IPS-18a (cell line): ENCODE results near the gene C5orf34.
A peak's percentile ranks its signal among the peaks of the same experiment; 100 is the strongest.
"Not testable (repeated sequence)": the region's sequence is repeated elsewhere in the genome, so short reads cannot be mapped to it uniquely, and the experiment has no call there.

ENCODE experiments used
- H3K27ac ChIP-seq: one replicate; pipeline ENCODE4 v1.5.1; 2013; ENCODE audit warnings: low read length
- H3K27me3 ChIP-seq: one replicate; pipeline ENCODE4 v1.6.1; 2013; ENCODE audit warnings: mild to moderate bottlenecking, low read length; ENCODE audit not compliant: control insufficient read depth, insufficient read depth
- H3K36me3 ChIP-seq: one replicate; pipeline ENCODE4 v1.6.1; 2013; ENCODE audit warnings: low read depth, low read length; ENCODE audit not compliant: control insufficient read depth
- H3K4me1 ChIP-seq: one replicate; pipeline ENCODE4 v1.6.1; 2013; ENCODE audit warnings: low read depth, low read length; ENCODE audit not compliant: control insufficient read depth
- H3K4me3 ChIP-seq: one replicate; pipeline ENCODE4 v1.5.1; 2013; ENCODE audit warnings: low read length
- H3K9ac ChIP-seq: one replicate; pipeline ENCODE4 v1.6.1; 2013; ENCODE audit warnings: mild to moderate bottlenecking, low read length, moderate library complexity
- H3K9me3 ChIP-seq: one replicate; pipeline ENCODE4 v1.6.1; 2013; ENCODE audit warnings: low read depth, low read length; ENCODE audit not compliant: control insufficient read depth

Gene C5orf34, protein sequence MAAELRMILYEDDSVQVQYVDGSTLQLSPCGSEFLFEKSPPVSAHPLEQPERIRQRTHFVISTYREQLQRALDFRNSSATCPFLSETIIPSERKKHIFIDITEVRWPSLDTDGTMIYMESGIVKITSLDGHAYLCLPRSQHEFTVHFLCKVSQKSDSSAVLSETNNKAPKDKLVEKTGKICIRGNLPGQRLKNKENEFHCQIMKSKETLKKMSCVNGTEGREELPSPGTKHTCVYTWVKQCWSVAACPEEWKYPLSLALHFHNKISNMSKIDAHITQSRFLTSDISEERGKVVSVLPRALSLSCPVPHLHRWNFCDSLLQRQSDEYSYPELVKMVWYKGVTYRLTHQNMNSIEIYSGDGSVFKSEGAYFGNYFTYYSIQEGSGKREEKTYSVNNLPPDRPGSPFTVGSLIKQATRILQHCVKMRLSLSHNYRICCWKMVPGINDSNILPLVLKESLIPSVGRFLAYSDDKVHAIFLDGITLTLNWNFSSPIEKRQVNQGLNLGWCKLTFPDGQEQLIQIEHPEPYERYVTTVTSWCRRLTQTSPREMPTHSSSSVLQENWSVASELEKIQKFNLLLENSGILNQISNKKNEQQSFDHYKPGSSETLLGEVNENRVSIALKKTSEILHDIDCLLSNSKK

GRCh38 chr5:43514816-43515677 lies at the start of gene C5orf34:
Gene C5orf34, minus strand, starts transcription at chr5:43515148. Its CDS starts 5,809 bp downstream, at chr5:43509339.
- H3K27me3 ChIP-seq: no peaks in the 10 kb centered on the region
- no peaks in the 10 kb centered on the region for H3K4me1 ChIP-seq
- H3K4me3 ChIP-seq: peak within 1 kb of the TSS; percentile 98
- H3K36me3 ChIP-seq: no peaks in the 10 kb centered on the region
- H3K9me3 ChIP-seq: no peaks in the 10 kb centered on the region
- peak within 1 kb of the TSS; percentile 98 for H3K9ac ChIP-seq
- H3K27ac ChIP-seq: peak within 1 kb of the TSS; percentile 95

DNA sequence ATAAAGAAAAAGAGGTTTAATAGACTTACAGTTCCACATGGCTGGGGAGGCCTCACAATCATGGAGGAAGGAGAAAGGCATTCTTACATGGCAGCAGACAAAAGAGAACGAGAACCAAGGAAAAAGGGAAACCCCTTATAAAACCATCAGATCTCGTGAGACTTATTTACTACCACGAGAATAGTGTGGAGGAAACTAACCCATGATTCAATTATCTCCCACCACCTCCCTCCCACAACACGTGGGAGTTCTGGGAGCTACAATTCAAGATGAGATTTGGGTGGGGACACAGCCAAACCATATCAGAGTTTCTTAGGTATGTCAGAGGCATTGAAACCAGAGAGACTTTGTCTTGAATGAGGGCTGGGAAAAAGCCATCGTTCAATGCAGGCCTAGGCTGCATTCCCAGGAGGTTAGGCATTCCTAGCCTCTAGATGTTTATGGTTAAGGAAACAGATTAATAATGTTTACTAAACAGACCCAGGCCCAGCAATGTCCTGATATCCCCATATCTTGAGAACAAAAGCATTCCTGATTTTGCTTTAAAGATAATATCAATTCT lies 49.4 kb upstream of the C5orf34 start:
- Histone ChIP-seq H3K4me1 (no peaks in the 10 kb centered on the region), H3K9ac (no peak overlapping the region), H3K27ac (no peak overlapping the region), H3K4me3 (no peak overlapping the region), H3K27me3 (no peaks in the 10 kb centered on the region), H3K9me3 (no peaks in the 10 kb centered on the region), H3K36me3 (no peaks in the 10 kb centered on the region)

- Histone ChIP-seq H3K27me3 (no peaks in the 10 kb centered on the region), H3K4me1 (no peaks in the 10 kb centered on the region), H3K36me3 (no peaks in the 10 kb centered on the region), H3K27ac (no peak overlapping the region), H3K9ac (no peak overlapping the region), H3K4me3 (no peak overlapping the region), H3K9me3 (no peaks in the 10 kb centered on the region)
Measured at GRCh38 chr5:43563321-43563720, 48.4 kb upstream of the C5orf34 start.

- Histone ChIP-seq H3K27ac (no peak overlapping the region), H3K9me3 (no peaks in the 10 kb centered on the region), H3K27me3 (no peaks in the 10 kb centered on the region), H3K9ac (no peak overlapping the region), H3K4me1 (no peaks in the 10 kb centered on the region), H3K36me3 (no peaks in the 10 kb centered on the region), H3K4me3 (no peak overlapping the region)
Measured at GRCh38 chr5:43561356-43561755, 46.4 kb upstream of the C5orf34 start.

GRCh38 chr5:43560128-43560527 lies 45.2 kb upstream of the C5orf34 start:
- no peaks in the 10 kb centered on the region for H3K27me3 ChIP-seq
- H3K9ac ChIP-seq: no peak overlapping the region
- H3K27ac ChIP-seq: no peak overlapping the region
- H3K4me3 ChIP-seq: no peak overlapping the region
- H3K4me1 ChIP-seq: no peaks in the 10 kb centered on the region
- no peaks in the 10 kb centered on the region for H3K9me3 ChIP-seq
- peaks cover 7% of the 10 kb centered on the region for H3K36me3 ChIP-seq

DNA sequence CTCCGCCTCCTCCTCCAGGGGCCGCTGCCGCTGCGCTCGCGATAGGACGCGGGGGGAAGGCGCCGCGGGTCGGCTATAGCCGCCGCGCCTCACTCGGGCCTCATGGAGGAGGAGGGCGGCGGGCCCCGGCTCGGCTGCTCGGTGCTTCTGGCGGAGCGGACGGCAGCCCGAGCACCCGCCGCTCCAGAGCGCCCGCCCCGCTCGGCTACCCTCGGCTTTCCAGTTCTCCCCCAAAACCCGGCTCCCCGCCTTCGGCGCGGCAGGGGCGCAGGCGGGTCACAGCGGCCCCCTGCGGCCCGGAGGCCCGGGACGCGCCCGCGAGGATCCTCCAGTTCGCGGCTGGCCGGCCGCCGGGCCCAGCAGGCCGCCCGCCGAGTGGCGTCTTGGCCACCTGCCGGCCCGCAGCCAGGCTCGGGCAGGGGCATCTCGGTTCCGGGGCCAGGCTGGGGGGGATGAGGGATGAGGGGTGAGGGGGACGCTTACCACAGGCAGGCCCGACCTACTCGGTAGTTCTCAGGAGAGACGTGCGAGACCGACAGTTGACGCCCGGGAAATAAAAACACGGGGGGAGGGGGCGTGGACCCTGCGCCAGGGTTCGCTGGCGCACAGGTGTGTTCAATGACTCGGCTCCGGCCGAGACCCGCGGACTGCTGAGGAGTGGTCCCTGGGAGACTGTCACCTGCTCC lies 42.1 kb upstream of the C5orf34 start, which contains the start of gene PAIP1:
Gene PAIP1 (minus strand): TSS at position 221 of the 686 bp plus-strand sequence. CDS start 231 bp downstream, outside the sequence.
- Histone ChIP-seq H3K9ac (peak within 1 kb of the TSS; percentile 100), H3K4me3 (peak within 1 kb of the TSS; percentile 100), H3K36me3 (peaks cover 36% of the 10 kb centered on the region), H3K4me1 (peaks cover 5% of the 10 kb centered on the region), H3K27ac (peak within 1 kb of the TSS; percentile 98), H3K9me3 (no peaks in the 10 kb centered on the region), H3K27me3 (no peaks in the 10 kb centered on the region)

DNA sequence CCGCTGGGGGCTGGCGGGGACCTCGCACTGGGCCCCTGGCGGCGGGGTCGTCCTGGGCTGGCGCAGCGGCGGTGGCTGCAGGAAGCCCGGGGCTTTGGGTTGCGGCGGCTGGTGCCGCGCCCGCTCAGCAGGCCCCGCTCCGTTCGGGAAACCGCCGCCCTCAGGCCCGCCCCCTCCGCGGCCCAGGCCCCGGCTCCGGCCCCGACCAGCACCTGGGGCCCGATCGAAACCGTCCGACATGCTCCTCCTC lies 41.6 kb upstream of the C5orf34 start:
- peak overlapping the region; percentile 100 for H3K4me3 ChIP-seq
- peak overlapping the region; percentile 98 for H3K27ac ChIP-seq
- not testable (repeated sequence) for H3K27me3 ChIP-seq, H3K4me1 ChIP-seq, H3K9me3 ChIP-seq
- H3K9ac ChIP-seq: peak overlapping the region; percentile 100
- H3K36me3 ChIP-seq: peaks cover 40% of the 10 kb centered on the region

DNA sequence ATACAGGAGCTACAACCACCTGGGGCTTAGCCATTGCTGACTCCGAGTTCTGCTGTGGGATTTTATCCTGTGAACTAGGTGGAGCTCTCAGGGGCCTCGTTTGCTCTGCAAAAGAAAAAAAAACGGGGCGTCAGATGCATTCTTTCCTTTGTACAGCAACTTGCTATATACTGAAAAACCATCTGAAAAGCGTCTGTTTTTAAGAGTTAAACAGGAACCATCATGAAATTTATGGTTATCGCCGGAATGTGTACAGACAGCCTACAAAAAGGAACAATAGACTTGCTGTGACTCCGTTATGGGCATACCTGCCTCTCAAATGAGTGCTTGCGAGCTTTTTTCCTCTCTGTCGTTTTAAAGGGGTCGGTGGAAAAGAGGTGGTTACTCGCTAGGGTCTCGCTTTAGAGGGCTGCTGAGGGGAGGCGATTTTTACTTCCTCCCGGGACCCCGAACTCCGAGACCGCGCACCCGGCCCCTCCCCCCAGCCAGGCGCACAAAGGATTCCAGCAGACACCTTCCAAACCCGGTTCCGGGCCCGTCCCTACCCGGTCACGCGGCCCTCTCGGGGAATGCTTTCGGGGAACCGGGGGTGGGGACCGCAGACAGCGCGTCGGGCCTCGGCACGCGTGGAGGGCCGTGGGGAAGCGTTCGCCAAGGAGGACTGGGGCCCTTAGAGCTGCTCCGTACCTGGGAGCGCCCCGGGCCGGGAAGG lies 41.1 kb upstream of the C5orf34 start:
- H3K27ac ChIP-seq: peak overlapping the region; percentile 98
- no peaks in the 10 kb centered on the region for H3K27me3 ChIP-seq
- no peaks in the 10 kb centered on the region for H3K9me3 ChIP-seq
- H3K9ac ChIP-seq: peak overlapping the region; percentile 100
- H3K4me1 ChIP-seq: peaks cover 5% of the 10 kb centered on the region
- H3K36me3 ChIP-seq: peaks cover 45% of the 10 kb centered on the region
- peak overlapping the region; percentile 100 for H3K4me3 ChIP-seq

DNA sequence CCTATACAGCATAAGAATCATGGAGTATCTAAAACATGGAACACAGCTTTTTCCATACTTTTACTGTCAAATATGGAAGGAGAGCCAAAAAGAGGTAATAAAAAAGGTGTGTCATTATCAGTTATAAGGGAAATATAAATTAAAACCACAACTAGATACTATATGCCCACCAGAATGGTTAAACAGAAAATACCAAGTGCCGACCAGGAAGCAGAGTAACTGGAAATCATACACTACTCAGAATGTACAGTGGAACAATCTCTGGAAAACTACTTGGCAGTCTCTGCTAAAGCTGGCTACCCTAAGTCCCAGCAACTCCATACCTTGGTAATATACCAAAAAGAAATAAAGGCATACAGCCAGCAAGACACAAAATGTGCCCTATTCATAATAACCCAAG lies 39.5 kb upstream of the C5orf34 start:
- H3K27ac ChIP-seq: no peak overlapping the region
- H3K4me3 ChIP-seq: peak overlapping the region; percentile 100
- H3K27me3 ChIP-seq: no peaks in the 10 kb centered on the region
- no peaks in the 10 kb centered on the region for H3K9me3 ChIP-seq
- H3K36me3 ChIP-seq: peaks cover 55% of the 10 kb centered on the region
- peaks cover 5% of the 10 kb centered on the region for H3K4me1 ChIP-seq
- no peak overlapping the region for H3K9ac ChIP-seq

- no peak overlapping the region for H3K9ac ChIP-seq
- peaks cover 5% of the 10 kb centered on the region for H3K4me1 ChIP-seq
- peaks cover 55% of the 10 kb centered on the region for H3K36me3 ChIP-seq
- H3K27ac ChIP-seq: no peak overlapping the region
- no peaks in the 10 kb centered on the region for H3K27me3 ChIP-seq
- H3K9me3 ChIP-seq: no peaks in the 10 kb centered on the region
- no peak overlapping the region for H3K4me3 ChIP-seq
Measured at GRCh38 chr5:43553381-43553780, 38.4 kb upstream of the C5orf34 start.
